IPS-18a (cell line): ENCODE measurements around the gene FUT7.
A peak's percentile ranks its signal among the peaks of the same experiment; 100 is the strongest.

Experiments used
- H3K27ac ChIP-seq: one replicate; pipeline ENCODE4 v1.5.1; 2013; ENCODE audit warnings: low read length
- H3K27me3 ChIP-seq: one replicate; pipeline ENCODE4 v1.6.1; 2013; ENCODE audit warnings: mild to moderate bottlenecking, low read length; ENCODE audit not compliant: control insufficient read depth, insufficient read depth
- H3K36me3 ChIP-seq: one replicate; pipeline ENCODE4 v1.6.1; 2013; ENCODE audit warnings: low read depth, low read length; ENCODE audit not compliant: control insufficient read depth
- H3K4me1 ChIP-seq: one replicate; pipeline ENCODE4 v1.6.1; 2013; ENCODE audit warnings: low read depth, low read length; ENCODE audit not compliant: control insufficient read depth
- H3K4me3 ChIP-seq: one replicate; pipeline ENCODE4 v1.5.1; 2013; ENCODE audit warnings: low read length
- H3K9ac ChIP-seq: one replicate; pipeline ENCODE4 v1.6.1; 2013; ENCODE audit warnings: mild to moderate bottlenecking, low read length, moderate library complexity
- H3K9me3 ChIP-seq: one replicate; pipeline ENCODE4 v1.6.1; 2013; ENCODE audit warnings: low read depth, low read length; ENCODE audit not compliant: control insufficient read depth

Gene FUT7, protein sequence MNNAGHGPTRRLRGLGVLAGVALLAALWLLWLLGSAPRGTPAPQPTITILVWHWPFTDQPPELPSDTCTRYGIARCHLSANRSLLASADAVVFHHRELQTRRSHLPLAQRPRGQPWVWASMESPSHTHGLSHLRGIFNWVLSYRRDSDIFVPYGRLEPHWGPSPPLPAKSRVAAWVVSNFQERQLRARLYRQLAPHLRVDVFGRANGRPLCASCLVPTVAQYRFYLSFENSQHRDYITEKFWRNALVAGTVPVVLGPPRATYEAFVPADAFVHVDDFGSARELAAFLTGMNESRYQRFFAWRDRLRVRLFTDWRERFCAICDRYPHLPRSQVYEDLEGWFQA

GRCh38 chr9:137031904-137032640, at the start of gene FUT7:
Gene FUT7, minus strand, starts transcription at chr9:137032088. Its CDS starts 97 bp downstream, at chr9:137031991.
- no peaks in the 10 kb centered on the region for H3K9me3 ChIP-seq
- H3K27ac ChIP-seq, result no peak within 1 kb of the TSS
- peaks cover 16% of the 10 kb centered on the region for H3K27me3 ChIP-seq
- no peak within 1 kb of the TSS for H3K4me3 ChIP-seq
- H3K4me1 ChIP-seq, result no peaks in the 10 kb centered on the region
- no peak within 1 kb of the TSS for H3K9ac ChIP-seq
- H3K36me3 ChIP-seq, result no peaks in the 10 kb centered on the region

- Histone ChIP-seq H3K27me3 (peaks cover 69% of the 10 kb centered on the region), H3K9ac (no peak overlapping the region), H3K36me3 (no peaks in the 10 kb centered on the region), H3K9me3 (no peaks in the 10 kb centered on the region), H3K4me1 (peaks cover 5% of the 10 kb centered on the region), H3K4me3 (no peak overlapping the region), H3K27ac (no peak overlapping the region)
Observed at GRCh38 chr9:137080260-137081122, 48.6 kb upstream of the FUT7 start.

- Histone ChIP-seq H3K4me3 (no peak overlapping the region), H3K4me1 (peaks cover 5% of the 10 kb centered on the region), H3K27ac (no peak overlapping the region), H3K27me3 (peaks cover 59% of the 10 kb centered on the region), H3K9me3 (no peaks in the 10 kb centered on the region), H3K36me3 (no peaks in the 10 kb centered on the region), H3K9ac (no peak overlapping the region)
Observed at GRCh38 chr9:137079401-137079787, 47.5 kb upstream of the FUT7 start.

GRCh38 chr9:137078701-137079400, 47.0 kb upstream of the FUT7 start:
- Histone ChIP-seq H3K27ac (no peak overlapping the region), H3K4me3 (peak overlapping the region; percentile 8), H3K4me1 (peaks cover 5% of the 10 kb centered on the region), H3K27me3 (peaks cover 58% of the 10 kb centered on the region), H3K9me3 (no peaks in the 10 kb centered on the region), H3K9ac (no peak overlapping the region), H3K36me3 (no peaks in the 10 kb centered on the region)

DNA sequence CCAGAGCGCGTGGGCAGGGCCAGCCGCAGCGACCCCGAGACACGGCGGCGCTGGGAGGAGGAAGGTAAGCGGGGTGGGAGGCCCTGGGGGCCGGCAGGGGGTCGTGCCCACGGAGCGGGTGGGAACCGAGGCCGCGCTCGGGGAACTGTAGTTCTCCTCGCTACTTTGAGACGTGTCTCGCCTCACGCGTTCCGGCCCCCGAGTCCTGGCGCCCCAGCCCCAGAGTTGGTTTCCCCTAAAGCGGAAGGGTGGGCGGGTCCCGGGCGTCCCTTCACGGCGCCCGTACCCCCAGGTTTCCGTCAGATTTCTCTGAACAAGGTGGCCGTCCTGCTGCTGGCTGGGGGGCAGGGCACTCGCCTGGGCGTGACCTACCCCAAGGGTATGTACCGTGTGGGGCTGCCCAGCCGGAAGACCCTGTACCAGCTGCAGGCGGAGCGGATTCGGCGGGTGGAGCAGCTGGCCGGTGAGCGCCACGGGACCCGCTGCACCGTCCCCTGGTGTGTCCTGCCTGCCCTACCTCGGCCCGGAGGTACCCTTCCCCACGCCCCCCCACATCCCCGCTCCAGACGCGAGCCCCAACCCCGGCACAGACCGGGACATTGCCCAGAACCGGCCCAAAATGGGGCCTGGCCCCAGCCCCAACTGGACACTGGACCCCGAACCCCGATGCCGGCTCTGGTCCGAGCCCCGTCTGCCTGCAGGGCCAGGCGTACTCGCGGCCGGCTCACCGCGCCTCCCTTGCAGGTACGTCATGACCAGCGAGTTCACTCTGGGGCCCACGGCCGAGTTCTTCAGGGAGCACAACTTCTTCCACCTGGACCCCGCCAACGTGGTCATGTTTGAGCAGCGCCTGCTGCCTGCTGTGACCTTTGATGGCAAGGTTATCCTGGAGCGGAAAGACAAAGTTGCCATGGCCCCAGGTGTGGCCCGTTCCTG, 46.1 kb upstream of the FUT7 start:
- H3K27ac ChIP-seq, result no peak overlapping the region
- H3K9ac ChIP-seq, result no peak overlapping the region

GRCh38 chr9:137077010-137077747, 45.3 kb upstream of the FUT7 start, which contains the start of gene UAP1L1:
Gene UAP1L1, plus strand, starts transcription at chr9:137077517. Its CDS starts 16 bp downstream, at chr9:137077533.
- peaks cover 48% of the 10 kb centered on the region for H3K27me3 ChIP-seq
- H3K27ac ChIP-seq, result no peak within 1 kb of the TSS
- H3K9ac ChIP-seq, result no peak within 1 kb of the TSS
- peak within 1 kb of the TSS; percentile 8 for H3K4me3 ChIP-seq
- H3K9me3 ChIP-seq, result no peaks in the 10 kb centered on the region
- H3K36me3 ChIP-seq, result no peaks in the 10 kb centered on the region
- H3K4me1 ChIP-seq, result peaks cover 5% of the 10 kb centered on the region

More for the DNA sequence above, 46.1 kb upstream of the FUT7 start:
- Histone ChIP-seq H3K36me3 (no peaks in the 10 kb centered on the region), H3K27me3 (peaks cover 55% of the 10 kb centered on the region), H3K4me1 (peaks cover 5% of the 10 kb centered on the region), H3K4me3 (peak overlapping the region; percentile 8), H3K9me3 (no peaks in the 10 kb centered on the region)

- Histone ChIP-seq H3K36me3 (no peaks in the 10 kb centered on the region), H3K9ac (no peak overlapping the region), H3K4me1 (peaks cover 5% of the 10 kb centered on the region), H3K4me3 (no peak overlapping the region), H3K27me3 (peaks cover 49% of the 10 kb centered on the region), H3K27ac (no peak overlapping the region), H3K9me3 (no peaks in the 10 kb centered on the region)
Observed at GRCh38 chr9:137076636-137077009, 44.7 kb upstream of the FUT7 start.

GRCh38 chr9:137075275-137075775, 43.4 kb upstream of the FUT7 start:
- Histone ChIP-seq H3K27me3 (peaks cover 49% of the 10 kb centered on the region), H3K36me3 (no peaks in the 10 kb centered on the region), H3K9me3 (no peaks in the 10 kb centered on the region), H3K9ac (no peak overlapping the region), H3K4me3 (no peak overlapping the region), H3K27ac (no peak overlapping the region), H3K4me1 (peaks cover 5% of the 10 kb centered on the region)

- H3K4me1 ChIP-seq, result peaks cover 5% of the 10 kb centered on the region
- no peak overlapping the region for H3K9ac ChIP-seq
- H3K4me3 ChIP-seq, result no peak overlapping the region
- no peaks in the 10 kb centered on the region for H3K9me3 ChIP-seq
- no peak overlapping the region for H3K27ac ChIP-seq
- H3K36me3 ChIP-seq, result no peaks in the 10 kb centered on the region
- H3K27me3 ChIP-seq, result peaks cover 44% of the 10 kb centered on the region
Observed at GRCh38 chr9:137074657-137075274, 42.9 kb upstream of the FUT7 start.
